HG03025 (cell line): Measurements from ENCODE around the gene NDST1.

Experiments
- ATAC-seq: cut with Tn5 transposase; IDR thresholded peaks from one replicate; pipeline ENCODE4 v1.9.1; 2021; ENCODE audit warnings: mild to moderate bottlenecking, moderate library complexity; ENCODE audit not compliant: unreplicated experiment, low FRiP score

Gene NDST1

DNA sequence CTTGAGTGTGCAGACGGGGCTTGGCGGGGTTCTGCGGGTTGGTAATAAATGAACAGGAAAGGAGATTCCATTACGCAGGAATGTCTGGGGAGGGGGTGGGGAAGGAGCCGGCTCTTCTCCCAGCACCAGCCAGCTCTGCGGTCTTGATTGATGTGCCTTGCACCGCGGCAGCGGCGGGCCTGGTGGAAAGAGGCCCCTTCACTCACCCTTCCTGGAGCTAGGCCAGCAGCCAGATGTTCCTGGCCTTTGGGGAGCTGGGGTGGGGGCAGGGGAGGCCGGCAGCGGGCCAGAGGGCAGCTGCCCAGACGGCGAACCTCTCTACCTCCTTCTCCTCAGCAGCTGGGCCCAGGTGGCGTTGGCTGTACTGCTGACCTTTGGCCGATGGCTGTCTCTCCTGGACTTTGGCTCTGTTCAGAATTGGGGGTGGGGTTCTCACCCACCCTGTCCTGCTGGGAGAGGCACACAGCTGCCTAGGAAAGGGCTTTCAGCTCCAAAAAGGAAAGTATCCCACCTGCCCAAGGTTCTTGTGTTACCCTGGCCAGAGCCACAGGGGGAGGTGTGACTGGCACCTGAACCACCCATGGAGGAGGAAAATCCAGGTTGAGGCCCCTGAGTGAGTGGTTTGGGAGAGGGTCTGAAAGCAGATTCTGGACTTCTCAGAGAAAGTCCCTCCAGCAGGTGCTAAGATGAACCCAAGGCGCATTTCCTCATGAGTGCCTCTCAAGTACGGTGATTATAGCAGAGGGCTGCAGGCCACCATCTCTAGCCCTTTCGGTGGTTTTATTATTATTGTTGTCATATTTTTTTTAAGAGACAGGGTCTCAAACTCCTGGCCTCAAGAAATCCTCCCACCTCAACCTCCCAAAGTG, 74.5 kb downstream of the NDST1 start:
- no peak for ATAC-seq

DNA sequence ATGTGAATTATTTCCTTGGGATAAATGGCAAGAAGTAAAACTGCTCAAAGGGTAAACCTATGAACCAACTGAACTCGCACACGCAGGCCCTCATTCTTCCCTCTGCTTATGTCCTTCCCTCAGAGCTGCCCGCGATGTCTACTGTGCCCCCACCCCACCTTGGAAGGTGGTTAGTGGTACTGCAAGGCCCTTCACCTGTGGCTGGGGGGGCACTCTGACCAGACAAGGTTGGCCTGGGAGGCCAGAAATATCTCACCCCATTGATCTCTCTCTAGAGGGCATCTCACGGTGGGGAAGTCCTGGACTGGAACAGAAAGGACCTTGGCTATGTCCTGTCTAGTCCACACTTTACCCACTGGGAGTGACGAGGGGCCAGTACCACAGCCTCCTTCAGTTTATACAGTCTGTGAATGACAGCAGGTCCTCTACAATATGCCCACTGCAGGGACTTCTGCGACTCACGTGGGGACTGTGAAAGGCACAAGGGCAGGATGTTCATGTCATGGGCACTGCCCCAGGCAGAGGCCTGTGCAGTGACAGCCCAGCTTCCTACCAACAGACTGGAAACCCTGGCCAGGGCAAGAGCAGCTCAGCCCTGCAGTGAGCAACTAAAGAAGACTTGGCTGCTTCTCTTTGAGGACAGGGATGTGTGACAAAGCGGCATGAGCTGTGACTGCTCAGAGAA, 75.8 kb downstream of the NDST1 start:
- no peak for ATAC-seq

DNA sequence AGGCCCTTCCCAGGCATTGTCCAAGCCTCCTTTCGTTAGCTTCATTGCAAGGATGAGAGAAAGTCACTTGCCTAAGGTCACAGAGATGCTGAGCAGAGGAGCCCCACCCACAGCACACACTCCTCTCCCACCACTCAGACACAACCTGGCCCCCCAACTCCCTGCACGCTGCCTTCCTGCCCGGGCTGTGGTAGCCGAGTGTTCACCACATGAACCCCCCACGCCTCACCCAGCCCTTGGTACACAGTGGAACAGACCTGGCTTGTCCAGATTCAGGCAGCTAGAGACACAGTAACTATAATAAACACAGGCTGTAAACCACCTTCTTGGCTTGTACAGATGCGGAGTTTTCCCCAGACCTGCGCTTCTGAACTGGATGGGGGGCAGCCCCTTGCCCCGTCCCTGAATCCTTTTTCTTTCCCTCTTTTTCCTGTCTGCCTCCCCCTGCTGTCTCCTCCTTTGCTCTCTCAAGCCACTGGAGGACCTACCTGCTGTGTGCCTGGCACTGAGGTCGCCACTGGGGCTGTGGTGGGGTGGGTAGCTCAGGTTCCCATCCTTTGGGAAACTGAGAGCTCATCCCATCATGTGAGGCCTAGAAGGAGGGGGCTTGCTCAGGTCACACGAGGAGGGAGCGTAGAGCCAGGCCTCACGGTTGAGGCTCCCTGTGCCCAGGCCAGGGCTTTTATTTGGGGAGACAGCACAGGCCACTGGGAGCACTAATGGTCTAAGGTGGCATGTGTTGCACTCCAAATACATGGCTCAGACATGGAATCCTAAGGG, 76.8 kb downstream of the NDST1 start:
- no peak for ATAC-seq

DNA sequence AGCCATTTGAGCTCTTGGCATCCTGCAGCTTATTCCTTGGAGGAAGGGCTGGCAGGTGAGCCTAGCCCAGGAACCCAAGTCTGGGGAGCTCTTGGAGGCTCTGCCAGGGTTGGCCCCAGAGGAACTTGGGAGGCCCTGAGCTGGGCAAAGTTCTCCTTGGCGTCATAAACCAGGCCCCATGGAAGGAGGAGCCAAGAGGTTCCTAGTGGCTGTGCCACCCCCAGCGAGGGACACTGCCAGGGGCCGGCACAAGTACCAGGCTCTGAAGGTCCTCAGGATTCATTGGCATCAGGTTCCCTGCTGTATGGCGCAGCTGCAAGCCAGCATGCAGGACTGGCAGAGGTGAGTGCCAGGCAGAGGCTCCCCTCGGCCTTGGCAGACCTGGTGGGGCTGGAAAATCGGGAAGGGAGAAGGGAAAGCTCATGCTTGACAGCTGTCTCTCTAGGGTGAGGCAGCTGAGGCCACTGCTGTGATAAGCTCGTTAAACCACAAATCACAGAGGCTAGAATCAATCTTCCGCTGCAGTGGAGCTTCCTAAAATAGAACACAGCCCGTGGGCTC, 77.9 kb downstream of the NDST1 start:
- no peak for ATAC-seq

DNA sequence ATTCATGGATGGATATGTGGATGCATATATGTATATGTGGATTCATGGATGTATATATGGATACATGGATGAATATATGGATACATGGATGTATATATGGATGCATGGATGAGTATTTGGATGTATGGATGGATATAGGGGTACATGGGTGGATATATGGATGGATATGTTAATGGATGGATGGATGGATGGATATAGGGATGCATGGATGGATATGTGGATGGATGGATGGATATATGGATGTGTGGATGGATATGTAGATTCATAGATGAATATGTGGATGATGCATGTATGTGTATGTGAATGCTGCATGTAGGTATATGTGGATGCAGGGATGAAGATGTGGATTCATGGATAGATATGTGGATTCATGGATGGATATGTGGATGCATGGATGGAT, 79.1 kb downstream of the NDST1 start:
- ATAC-seq, result no peak

DNA sequence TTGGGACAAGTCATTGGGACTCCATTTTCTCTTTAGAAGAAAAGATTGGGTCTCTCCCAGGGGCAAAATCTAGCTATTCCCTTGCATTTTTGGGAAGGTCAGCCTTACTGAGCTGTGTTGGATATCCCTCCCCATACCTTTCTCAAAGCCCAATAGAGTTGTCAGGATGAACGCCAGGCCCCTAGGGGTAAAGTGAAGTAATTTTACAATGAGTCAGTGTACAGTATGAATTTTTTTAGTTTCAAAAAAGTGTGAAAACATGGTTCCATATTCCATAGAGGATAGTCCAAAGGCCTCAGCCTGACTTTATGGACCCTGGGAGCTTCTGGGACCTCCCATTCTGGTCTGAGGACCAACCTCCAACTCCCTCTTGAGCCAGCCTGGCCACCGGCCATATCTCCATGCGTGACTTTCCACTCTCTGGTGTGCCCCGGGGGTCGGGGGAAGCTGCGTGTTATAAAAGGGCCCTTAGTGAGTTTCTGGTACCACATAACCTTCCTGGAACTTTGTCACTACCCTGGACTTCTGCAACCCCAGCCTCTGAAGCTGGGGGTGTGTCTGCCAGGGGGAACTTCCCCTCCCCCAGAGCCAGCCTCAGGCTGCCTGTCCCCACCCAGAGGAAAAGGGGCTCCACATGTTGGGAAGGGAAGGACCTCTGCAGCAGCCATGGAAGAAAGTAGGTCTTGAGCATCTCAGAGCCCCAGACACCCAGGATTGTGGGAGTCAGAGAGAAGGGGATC, 80.1 kb downstream of the NDST1 start:
- ATAC-seq, result no peak

DNA sequence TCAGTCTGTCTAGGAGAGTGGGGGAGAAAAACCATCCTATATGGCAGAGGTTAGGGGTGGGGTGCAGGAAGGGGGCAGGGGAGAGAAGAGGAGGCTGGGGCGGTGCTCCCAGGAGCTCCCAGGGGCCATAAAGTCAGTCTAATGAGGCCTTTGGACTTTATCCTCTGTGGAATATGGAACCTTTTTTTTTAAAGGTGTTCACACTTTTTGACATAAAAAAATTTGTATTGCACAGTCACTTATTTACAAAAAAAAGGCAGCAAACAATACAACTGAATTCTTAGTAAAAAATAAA, 80.6 kb downstream of the NDST1 start:
- no peak for ATAC-seq

DNA sequence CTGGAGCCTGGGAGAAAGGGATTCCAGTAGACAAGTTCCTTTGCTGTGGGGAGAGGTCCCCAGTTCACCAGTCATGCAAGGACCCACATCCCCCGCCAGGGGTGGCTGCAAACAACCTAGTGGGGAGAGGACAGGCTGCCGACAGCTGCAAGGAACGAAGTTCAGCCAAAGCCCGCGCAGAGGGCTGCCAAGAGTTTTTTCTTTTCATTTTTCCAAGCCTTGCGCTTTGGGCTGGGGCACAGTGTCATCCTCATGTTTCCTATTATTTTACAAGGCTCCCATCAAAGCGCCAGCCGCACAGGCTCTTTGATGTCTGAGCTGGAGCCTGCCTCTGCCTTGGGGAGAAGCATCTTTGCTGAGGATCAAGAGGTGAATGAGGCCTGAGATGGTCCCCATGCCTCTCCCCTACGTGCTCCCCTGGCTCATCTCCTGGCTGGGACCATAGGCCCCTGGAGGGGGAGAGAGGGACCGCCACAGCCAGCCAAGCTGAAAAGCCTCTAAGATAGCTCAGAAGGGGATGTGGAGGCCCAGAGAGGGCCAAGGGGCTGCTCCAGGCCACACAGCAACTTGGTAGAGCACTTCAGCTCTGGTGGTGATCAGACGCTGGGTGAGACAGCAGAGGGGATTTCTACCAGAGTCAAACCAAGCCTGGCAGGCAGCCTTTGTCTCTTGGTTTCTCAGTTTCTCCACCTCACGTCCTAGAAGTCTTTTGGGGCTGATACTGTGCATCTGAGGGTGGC, 82.1 kb downstream of the NDST1 start:
- no peak for ATAC-seq

DNA sequence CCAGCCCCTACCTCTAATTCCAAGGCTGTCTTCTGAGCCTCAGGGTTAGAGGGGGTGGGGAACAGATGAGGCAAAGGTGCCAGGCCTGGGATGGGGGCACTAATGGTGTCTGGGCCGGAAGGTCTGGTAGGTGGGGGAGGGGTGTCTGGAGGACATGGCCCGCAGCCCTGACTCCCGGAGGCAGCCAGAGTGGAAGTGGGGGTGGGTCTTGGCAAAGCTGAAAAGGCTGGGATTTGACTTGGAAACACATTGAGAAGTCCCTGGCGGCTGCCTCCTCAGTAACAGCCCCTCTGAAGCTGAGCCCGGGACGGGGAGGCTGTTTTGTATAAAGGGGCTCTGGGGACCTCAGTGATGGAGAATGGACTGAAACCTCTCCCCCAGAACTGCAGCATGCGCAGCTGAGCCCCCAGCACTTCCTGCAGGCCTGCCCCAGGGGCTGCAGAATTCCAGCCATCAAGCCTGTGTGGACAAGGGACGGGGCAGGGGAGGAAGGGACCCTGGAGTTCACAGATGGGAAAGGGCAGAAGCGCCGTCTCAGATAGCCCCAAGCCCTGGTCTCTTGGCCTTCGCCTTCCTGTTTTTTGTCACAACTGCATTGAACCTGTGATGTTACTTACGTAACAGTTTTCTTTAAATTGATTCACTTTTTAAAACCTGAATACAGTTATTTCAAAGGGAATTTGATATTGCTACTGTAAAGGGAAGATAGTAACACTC, 83.2 kb downstream of the NDST1 start:
- no peak for ATAC-seq

DNA sequence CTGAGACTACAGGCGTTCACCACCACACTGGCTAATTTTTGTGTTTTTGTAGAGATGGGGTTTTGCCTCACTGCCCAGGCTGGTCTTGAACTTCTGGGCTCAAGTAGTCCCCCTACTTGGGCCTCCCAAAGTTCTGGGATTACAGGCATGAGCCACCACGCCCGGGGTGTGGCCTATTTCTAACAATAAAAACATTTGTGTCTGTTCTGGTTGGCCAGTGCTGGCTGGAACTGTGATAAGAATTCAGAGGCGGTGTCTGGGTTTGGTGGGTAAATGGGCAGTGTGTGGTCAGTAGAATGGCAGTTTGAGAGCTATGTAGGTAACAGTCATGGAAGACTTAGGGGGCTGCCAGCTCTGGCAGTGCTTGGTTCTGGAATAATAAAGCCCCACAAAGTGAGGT, 85.7 kb downstream of the NDST1 start:
- no peak for ATAC-seq

DNA sequence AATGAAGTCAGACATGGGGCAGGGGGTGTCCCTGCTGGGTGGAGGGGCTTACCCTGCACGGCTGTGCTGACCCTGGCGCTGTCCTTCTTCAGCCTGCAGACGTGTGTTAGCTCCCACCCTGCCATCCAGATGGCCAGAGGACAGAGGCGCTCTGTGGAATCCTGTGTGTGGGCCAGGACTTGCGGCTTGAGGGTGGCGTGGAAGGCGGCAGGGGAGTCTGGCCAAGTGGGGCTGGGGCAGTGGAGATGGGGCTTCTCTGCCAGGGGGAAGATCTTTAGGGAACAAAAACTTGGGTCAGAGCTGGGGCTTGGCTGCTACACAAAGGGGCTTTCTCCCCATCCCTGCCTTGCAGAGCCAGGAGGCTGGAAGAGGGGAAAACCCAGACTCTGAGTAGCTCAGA, 86.1 kb downstream of the NDST1 start:
- ATAC-seq, result no peak

DNA sequence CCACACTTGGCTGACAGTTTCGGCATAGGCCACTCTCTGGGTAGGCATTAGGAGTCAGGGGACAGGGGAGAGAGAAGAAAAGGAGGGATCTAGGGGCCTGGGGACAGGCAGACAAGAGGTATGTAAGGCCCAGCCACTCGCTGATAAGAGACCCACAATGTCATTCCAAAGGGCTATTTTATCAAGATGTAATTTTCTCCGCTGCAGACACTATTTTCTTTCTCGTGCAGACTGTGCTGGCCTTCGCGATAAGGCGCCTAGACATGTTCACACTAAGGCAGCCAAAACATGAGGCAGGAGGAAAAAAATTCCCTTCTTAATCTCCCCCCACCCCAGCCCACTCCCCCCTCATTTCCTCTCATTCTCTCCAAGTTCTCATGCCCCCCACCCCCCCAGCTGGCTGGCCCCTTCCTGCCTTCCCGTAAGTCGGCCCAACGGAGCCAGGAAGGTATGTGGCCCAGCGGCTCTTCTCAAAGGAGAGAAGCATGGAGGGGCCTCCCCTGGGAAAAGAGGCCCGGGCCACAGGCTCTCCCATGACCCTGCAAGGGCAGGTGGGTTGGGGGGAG, 87.6 kb downstream of the NDST1 start:
- ATAC-seq, result no peak

DNA sequence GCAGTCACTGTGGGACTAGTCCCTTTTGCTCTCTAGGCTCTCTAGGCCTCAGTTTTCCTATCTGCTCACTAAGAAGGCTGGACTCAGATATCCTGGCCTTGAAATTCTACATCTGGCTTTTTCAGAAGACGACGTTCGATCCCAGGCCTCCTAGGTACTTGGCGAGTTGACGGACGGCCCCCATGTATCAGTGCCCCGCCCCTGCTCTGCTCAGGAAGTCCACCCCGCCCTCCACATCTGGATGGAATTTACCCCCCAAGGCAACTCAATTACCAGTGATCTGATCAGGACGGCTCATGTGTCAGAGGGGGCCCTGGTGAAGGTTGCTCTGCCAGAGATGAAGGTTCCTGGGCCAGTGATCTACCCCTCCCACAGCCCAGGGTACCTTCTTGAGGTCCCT, 88.4 kb downstream of the NDST1 start:
- no peak for ATAC-seq

DNA sequence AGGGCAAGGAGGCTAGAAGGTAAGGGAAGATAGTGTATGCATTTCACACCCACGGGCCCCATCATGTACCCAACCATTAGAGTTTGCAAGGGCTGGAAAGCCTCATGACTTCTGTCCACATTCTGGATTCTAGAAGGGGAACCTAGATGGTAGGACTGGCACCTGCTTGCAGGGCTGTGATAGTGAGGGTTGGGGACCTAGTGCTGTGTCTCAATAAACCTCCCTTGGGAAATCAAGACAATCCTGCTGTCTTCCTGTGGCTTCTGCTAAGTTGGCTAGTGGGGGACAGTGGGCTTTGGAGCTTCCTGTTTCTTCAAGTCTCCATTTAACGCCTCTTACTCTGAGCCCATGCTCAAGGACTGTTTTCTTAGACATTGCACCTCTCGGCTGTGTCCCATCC, 88.9 kb downstream of the NDST1 start:
- ATAC-seq, result no peak

DNA sequence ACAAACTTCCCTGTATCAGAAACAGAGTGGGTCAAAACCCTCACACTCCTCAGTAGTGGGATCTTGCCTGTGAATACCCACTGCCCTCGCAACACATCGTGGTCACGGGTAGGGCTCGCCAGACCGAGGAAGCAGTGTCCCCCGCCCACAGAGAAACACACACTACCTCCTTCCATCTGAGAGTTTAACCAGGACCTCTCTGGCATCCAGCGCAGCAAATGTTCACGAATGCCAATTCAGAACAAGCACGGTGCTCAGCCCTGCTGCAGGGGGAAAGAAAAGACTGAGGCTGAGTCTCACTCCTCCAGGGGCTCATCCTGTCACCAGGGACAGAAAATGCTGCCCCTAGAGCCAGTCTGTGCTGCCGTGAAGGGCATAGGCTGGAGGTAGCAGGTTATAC, 90.1 kb downstream of the NDST1 start:
- no peak for ATAC-seq

DNA sequence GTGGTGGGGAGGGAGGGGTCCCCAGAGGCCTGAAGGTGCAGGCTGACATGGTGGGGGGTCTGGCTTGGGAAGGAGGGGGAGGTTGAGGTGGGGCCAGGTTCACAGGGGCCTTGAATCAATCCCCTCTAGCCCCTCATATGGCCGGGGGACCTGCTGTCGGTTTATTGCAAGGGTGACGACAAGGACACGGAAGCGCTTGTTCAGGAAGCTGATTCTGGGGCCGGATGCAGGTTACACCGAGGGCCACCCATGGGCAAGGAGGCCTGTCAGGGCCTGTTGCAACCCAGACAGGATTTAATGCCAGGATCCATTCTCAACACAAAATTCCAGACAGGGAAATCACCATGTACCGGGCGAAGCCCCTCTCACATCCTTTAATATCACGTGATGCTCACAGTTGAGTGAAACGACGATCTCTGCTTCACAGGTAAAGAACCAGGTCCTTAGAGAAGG, 90.9 kb downstream of the NDST1 start:
- ATAC-seq, result no peak

DNA sequence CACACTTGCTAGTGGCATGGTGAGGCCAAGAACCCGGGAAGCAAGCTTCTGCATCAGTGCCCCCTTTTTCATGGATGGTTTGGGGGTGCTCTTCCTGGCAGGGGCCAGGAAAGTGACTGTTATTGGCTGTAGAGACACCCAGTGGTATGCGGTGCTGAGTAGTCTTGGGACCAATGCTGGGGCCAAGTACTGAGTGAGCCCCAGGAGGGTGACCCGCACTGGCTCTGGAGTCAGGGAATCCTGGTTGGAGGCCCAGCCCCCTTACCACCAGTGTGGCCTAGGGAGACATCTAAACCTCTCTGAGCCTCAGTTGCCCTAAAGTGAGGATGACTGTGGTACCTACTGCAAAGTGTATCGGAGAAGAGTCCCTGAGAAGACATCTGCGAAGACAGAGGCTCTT, 91.3 kb downstream of the NDST1 start:
- no peak for ATAC-seq

DNA sequence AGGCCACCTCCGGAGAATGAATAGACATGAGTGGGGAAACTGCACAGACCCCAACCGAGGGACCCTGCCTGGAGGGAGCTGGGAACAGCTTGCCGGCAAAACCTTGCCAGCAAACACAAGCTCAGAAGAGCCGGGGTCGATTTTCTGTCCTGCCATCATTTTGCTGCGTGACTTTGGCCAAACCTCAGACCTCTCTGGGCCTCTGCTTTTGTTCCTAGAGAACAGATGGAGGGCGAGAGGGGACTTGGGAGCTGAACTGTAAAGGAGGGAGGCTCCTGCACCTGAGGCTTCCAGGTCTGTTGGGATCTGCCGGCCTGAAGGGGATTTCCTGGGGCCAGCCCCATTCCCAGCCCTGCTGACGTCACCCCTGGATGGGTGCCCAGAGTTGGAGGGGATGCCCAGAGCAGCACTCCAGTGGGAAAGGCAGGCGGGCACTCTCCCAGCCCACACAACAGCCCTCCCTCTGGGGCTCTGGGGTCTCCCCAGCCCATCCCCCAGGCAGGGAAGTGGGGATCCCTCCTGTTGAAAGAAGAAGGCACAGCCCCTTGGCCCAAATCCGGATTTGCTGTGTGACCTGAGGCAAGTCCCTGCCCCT, 92.1 kb downstream of the NDST1 start:
- no peak for ATAC-seq
